Measurements from ENCODE around the gene GTPBP2. TPM values are rescaled to one million over a fixed set of nuclear protein-coding genes. Genes with fewer than 3 reads are reported as not detected.

GTPBP2 gene
- total RNA-seq, 1 donor, result 61.2 TPM

DNA sequence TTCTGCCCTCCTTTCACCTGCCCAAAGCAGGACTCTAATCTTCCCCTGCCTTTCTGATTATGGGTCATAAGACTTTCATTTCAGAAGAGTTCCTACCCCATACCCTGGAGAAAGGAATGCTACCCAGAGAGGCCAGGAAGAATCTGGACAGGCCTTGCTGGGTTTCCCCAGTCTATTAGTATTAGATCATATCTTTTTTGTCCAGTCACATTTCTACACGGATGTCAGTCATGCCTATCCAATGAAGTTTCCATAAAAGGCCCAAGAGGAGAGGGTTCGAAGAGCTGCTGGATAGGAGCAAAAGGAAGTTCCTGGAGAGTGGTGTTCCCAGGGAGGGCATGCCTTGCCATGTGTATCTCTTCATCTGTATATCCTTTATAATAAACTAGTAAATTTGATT is 49.9 kb downstream of the GTPBP2 start:
- DNase-seq (ENCODE audit: low read depth), result no peak
- no peak overlapping the region for H3K4me3 ChIP-seq (ENCODE audit: low read depth, low read length)
- TF ChIP-seq CTCF (IDR thresholded peaks at IDR 0.05; ENCODE audit: insufficient read depth, low read length), result no peak

DNA sequence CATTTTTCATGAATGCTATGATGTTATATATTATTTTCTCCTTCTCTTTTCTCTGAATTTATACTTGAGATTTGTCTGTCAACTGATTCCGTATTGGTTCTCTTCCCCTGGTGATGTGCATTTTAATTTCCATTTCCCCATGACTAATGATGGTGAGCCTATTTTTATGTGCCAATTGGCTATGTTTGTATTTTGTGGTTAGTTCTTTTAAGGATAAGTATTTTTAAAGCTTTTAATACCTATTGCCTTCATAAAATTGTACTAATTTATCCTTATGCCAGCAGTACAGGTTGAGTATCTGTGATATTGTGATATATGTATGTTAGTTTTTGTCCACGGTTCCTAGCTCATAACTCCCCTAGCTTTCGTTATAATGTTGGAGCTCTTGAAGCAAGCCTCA is 50.3 kb downstream of the GTPBP2 start:
- H3K4me3 ChIP-seq (ENCODE audit: low read depth, low read length), result no peak overlapping the region
- TF ChIP-seq CTCF (IDR thresholded peaks at IDR 0.05; ENCODE audit: insufficient read depth, low read length), result no peak
- DNase-seq (ENCODE audit: low read depth), result no peak

- H3K4me3 ChIP-seq (ENCODE audit: low read depth, low read length), result peak within 1 kb of the TSS; percentile 97
- peak; percentile 23 for TF ChIP-seq CTCF (IDR thresholded peaks at IDR 0.05; ENCODE audit: insufficient read depth, low read length)
- DNase-seq (ENCODE audit: low read depth), result peak; percentile 87
Measured at GRCh38 chr6:43575772-43576551, 53.1 kb downstream of the GTPBP2 start, which contains the start of the genes POLH and XPO5. Gene POLH (plus strand): TSS chr6:43576185. CDS start chr6:43582320, 6,135 bp downstream. Gene XPO5 (minus strand): TSS chr6:43576038. CDS start chr6:43575864, 174 bp downstream.

- no peak for DNase-seq (ENCODE audit: low read depth)
- TF ChIP-seq CTCF (IDR thresholded peaks at IDR 0.05; ENCODE audit: insufficient read depth, low read length), result no peak
- peak overlapping the region; percentile 97 for H3K4me3 ChIP-seq (ENCODE audit: low read depth, low read length)
Measured at GRCh38 chr6:43575105-43575771, 53.8 kb downstream of the GTPBP2 start.

GRCh38 chr6:43572015-43572414 is 57.0 kb downstream of the GTPBP2 start:
- TF ChIP-seq CTCF (IDR thresholded peaks at IDR 0.05; ENCODE audit: insufficient read depth, low read length), result no peak
- H3K4me3 ChIP-seq (ENCODE audit: low read depth, low read length), result no peak overlapping the region
- no peak for DNase-seq (ENCODE audit: low read depth)

DNA sequence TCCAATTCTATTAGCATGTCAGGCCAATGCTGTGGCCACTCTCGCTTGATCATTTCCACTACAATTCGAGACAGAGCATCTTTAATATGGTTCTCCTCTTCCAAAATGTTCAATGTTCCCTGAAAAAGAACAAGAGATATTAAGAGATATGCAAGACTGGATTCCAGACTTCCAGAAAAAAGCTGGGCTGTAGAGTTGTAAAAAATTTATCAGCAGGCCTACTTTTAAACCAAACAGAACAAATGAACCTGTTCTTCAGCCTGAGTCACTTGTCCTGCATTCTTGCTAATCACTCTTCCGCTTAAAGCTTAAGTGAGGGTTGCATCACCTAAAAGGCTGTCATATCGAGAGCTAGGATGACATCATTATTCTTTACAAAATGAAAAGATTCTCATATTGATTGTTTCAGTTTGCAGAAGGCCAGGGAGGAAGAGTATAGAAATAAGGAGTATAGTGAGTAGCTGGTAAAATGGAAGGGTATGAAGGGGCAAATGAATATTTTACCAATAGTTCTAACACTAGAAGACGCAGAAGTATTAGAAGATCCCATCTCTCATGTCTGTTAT is 58.1 kb downstream of the GTPBP2 start:
- DNase-seq (ENCODE audit: low read depth), result no peak
- TF ChIP-seq CTCF (IDR thresholded peaks at IDR 0.05; ENCODE audit: insufficient read depth, low read length), result no peak
- H3K4me3 ChIP-seq (ENCODE audit: low read depth, low read length), result no peak overlapping the region

Other genes starting within 250 kb of the GTPBP2 start
- 12.0 and 25.8 TPM in 2 replicates for gene ABCC10, start 201.7 kb downstream of the GTPBP2 start, total RNA-seq (ENCODE audit: low replicate concordance)
- gene DLK2, start 173.7 kb downstream of the GTPBP2 start, total RNA-seq (ENCODE audit: low replicate concordance), result 0.36 and 0.98 TPM in 2 replicates
- 14.2 and 24.4 TPM in 2 replicates for gene TJAP1, start 151.7 kb downstream of the GTPBP2 start, total RNA-seq (ENCODE audit: low replicate concordance)
- gene LRRC73, start 118.9 kb downstream of the GTPBP2 start, total RNA-seq (ENCODE audit: low replicate concordance), result 0.63 and 0.98 TPM in 2 replicates
- 71.6 and 94.4 TPM in 2 replicates for gene YIPF3, start 112.3 kb downstream of the GTPBP2 start, total RNA-seq (ENCODE audit: low replicate concordance)
- gene POLR1C, start 112.2 kb downstream of the GTPBP2 start, total RNA-seq (ENCODE audit: low replicate concordance), result 27.0 and 45.7 TPM in 2 replicates
- 17.6 and 29.0 TPM in 2 replicates for gene XPO5, start 53.2 kb downstream of the GTPBP2 start, total RNA-seq (ENCODE audit: low replicate concordance)
- 12.4 and 30.6 TPM in 2 replicates for gene POLH, start 53.1 kb downstream of the GTPBP2 start, total RNA-seq (ENCODE audit: low replicate concordance)
- 8.3 and 20.6 TPM in 2 replicates for gene MAD2L1BP, start 6.6 kb upstream of the GTPBP2 start, total RNA-seq (ENCODE audit: low replicate concordance)
- 0.18 and 0.57 TPM in 2 replicates for gene RSPH9, start 15.8 kb upstream of the GTPBP2 start, total RNA-seq (ENCODE audit: low replicate concordance)
- gene MRPS18A, start 58.5 kb upstream of the GTPBP2 start, total RNA-seq (ENCODE audit: low replicate concordance), result 22.6 and 32.4 TPM in 2 replicates
- 98.9 and 163 TPM in 2 replicates for gene VEGFA, start 140.9 kb upstream of the GTPBP2 start, total RNA-seq (ENCODE audit: low replicate concordance)